Spleen (tissue), 11 donors: ENCODE measurements around the gene POLR1C. TPM values are rescaled to one million over a fixed set of nuclear protein-coding genes. Genes with fewer than 3 reads are reported as not detected.
"Not testable (repeated sequence)": the region's sequence is repeated elsewhere in the genome, so short reads cannot be mapped to it uniquely, and the experiment has no call there.

Source experiments
- DNase-seq: peaks from one replicate; pipeline ENCODE4 v3.0.0-alpha.2; 2020
- H3K27ac ChIP-seq, 8 donors: fragments of 200-600 bp; sonication (generic) in 7 of 8; 1 replicate in 4 of 8; 2 replicates in 4 of 8; pipeline versions ENCODE4 v1.5.0 to v1.8.0; 2016 to 2021; ENCODE audit warnings: inconsistent platforms in 4 of 8, mild to moderate bottlenecking in 4 of 8, moderate library complexity in 1 of 8
- H3K27me3 ChIP-seq, 7 donors: fragments of 200-600 bp; sonication (generic) in 6 of 7; replicated peaks in 1 of 7; 1 replicate in 4 of 7; 2 replicates in 3 of 7; pipeline versions ENCODE4 v1.5.0 to v1.8.0; 2016 to 2021; ENCODE audit warnings: inconsistent platforms in 3 of 7, mild to moderate bottlenecking in 1 of 7
- H3K36me3 ChIP-seq, 6 donors: fragments of 200-600 bp; sonication (generic) in 5 of 6; 1 replicate in 4 of 6; 2 replicates in 2 of 6; pipeline versions ENCODE4 v1.5.0 to v1.8.0; 2016 to 2021; ENCODE audit warnings: inconsistent platforms in 2 of 6
- H3K4me1 ChIP-seq, 6 donors: fragments of 200-600 bp; sonication (generic) in 5 of 6; 1 replicate in 3 of 6; 2 replicates in 3 of 6; pipeline versions ENCODE4 v1.5.0 to v1.8.0; 2016 to 2021; ENCODE audit warnings: inconsistent platforms in 3 of 6
- H3K4me3 ChIP-seq, 8 donors: fragments of 200-600 bp; sonication (generic) in 7 of 8; 1 replicate in 4 of 8; 2 replicates in 4 of 8; pipeline versions ENCODE4 v1.5.0 to v1.8.0; 2016 to 2021; ENCODE audit warnings: inconsistent platforms in 4 of 8, mild to moderate bottlenecking in 4 of 8, moderate library complexity in 2 of 8
- H3K9me3 ChIP-seq, 8 donors: fragments of 200-600 bp; sonication (generic) in 7 of 8; 1 replicate in 4 of 8; 2 replicates in 4 of 8; pipeline versions ENCODE4 v1.5.0 to v1.8.0; 2016 to 2021; ENCODE audit warnings: inconsistent platforms in 4 of 8
- POLR2A ChIP-seq, 3 donors: fragments of 450-650 bp; IDR thresholded peaks; one replicate each; pipeline ENCODE4 v1.5.1; 2017; ENCODE audit warnings: antibody characterized with exemption in 3 of 3, mild to moderate bottlenecking in 1 of 3
- POLR2AphosphoS5 ChIP-seq, 3 donors: sonication (generic); formaldehyde crosslinking; IDR thresholded peaks; one replicate each; pipeline ENCODE4 v1.5.1; 2017; ENCODE audit warnings: antibody characterized with exemption in 3 of 3
- WGBS, 5 donors: extraction: QIAGEN DNeasy Blood & Tissue Kit in 3 of 5; methylation state at CpG; one replicate each; pipeline versions ENCODE4 v1.1.5 to v1.1.7; 2013 to 2018; 5-methylcytosine and 5-hydroxymethylcytosine counted together
- intact Hi-C: fragments of 100-400 bp; cut with DNase I; formaldehyde crosslinking; loops from one replicate; pipeline ENCODE4 v1.15.0; 2023; ENCODE audit warnings: low total_unique reads
- polyA plus RNA-seq, 3 donors: library from polyadenylated mRNA; stranded (reverse); fragments of 200-250 nt; gene quantifications; one replicate each; pipeline ENCODE4 v1.2.1, GENCODE V29; 2013
- total RNA-seq, 7 donors: library from RNA; depleted of rRNA in 3 of 7; stranded (reverse); fragments of >200 nt in 3 of 7; fragmentation: NEBNext Ultra II Directional in 4 of 7; extraction: Animal tissue kit (Norgen Biotek cat#: 25700) in 4 of 7; gene quantifications; one replicate each; pipeline versions ENCODE4 v1.1.0 to v1.2.1, GENCODE V29; 2016 to 2021
- TF ChIP-seq, protein P1 (sequence below), 11 experiments: fragments of 200-600 bp in 7 of 11; fragments of 450-650 bp in 4 of 11; sonication (generic) in 4 of 11; IDR thresholded peaks in 8 of 11; conservative IDR thresholded peaks in 3 of 11; 1 replicate in 7 of 11; 2 replicates in 4 of 11; pipeline versions ENCODE4 v1.4.0 to v1.8.0; 2016 to 2021; ENCODE audit warnings: antibody characterized with exemption in 11 of 11, inconsistent platforms in 4 of 11, mild to moderate bottlenecking in 1 of 11
- donor health status: healthy with polysubstance abuse.
- donor health status: DM: no; HTN: no; CAD: no; lungs with moderate emphysema.
- donor health status: DM: no; HTN: no; CAD: no.
- donor health status: Bipolar disorder and iron deficiency.
- donor health status: healthy.
- donor health status: DM: no; HTN: no; CAD: no.
- donor health status: DM: yes; HTN: yes; CAD: no.

The POLR1C gene
- total and polyA plus RNA-seq, 10 donors, result 24.1 to 32.6 (median 28.2) TPM

GRCh38 chr6:43544461-43544860 lies 27.6 kb downstream of the POLR1C start:
- Histone ChIP-seq H3K4me3 (no peak overlapping the region), H3K36me3 (peaks cover 2 to 100% (median 85%) of the 10 kb centered on the region in 6 donors), H3K9me3 (no peaks in the 10 kb centered on the region), H3K27me3 (no peaks in the 10 kb centered on the region), H3K27ac (no peak overlapping the region), H3K4me1 (no peaks in the 10 kb centered on the region)
- TF ChIP-seq POLR2AphosphoS5 (IDR thresholded peaks at IDR 0.05), result no peak
- TF ChIP-seq POLR2A (IDR thresholded peaks at IDR 0.05), result no peak
- TF ChIP-seq, protein P1, sequence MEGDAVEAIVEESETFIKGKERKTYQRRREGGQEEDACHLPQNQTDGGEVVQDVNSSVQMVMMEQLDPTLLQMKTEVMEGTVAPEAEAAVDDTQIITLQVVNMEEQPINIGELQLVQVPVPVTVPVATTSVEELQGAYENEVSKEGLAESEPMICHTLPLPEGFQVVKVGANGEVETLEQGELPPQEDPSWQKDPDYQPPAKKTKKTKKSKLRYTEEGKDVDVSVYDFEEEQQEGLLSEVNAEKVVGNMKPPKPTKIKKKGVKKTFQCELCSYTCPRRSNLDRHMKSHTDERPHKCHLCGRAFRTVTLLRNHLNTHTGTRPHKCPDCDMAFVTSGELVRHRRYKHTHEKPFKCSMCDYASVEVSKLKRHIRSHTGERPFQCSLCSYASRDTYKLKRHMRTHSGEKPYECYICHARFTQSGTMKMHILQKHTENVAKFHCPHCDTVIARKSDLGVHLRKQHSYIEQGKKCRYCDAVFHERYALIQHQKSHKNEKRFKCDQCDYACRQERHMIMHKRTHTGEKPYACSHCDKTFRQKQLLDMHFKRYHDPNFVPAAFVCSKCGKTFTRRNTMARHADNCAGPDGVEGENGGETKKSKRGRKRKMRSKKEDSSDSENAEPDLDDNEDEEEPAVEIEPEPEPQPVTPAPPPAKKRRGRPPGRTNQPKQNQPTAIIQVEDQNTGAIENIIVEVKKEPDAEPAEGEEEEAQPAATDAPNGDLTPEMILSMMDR (IDR thresholded peaks at IDR 0.05 in 8 of 11, conservative IDR thresholded peaks at IDR 0.05 in 3 of 11), result no peak
- no peak for DNase-seq
- 71 to 77% (median 75%) methylated on average over 4 of the region's 4 CpGs for WGBS, 5 donors
- intact Hi-C loops, result no loop called here

GRCh38 chr6:43547222-43547621 lies 30.3 kb downstream of the POLR1C start:
- Histone ChIP-seq H3K9me3 (no peaks in the 10 kb centered on the region), H3K27me3 (no peaks in the 10 kb centered on the region), H3K4me3 (no peak overlapping the region), H3K36me3 (peaks cover 0 to 100% (median 84%) of the 10 kb centered on the region in 6 donors), H3K4me1 (no peaks in the 10 kb centered on the region), H3K27ac (no peak overlapping the region)
- TF ChIP-seq, protein P1 (IDR thresholded peaks at IDR 0.05 in 8 of 11, conservative IDR thresholded peaks at IDR 0.05 in 3 of 11), result no peak
- no peak for TF ChIP-seq POLR2A (IDR thresholded peaks at IDR 0.05)
- TF ChIP-seq POLR2AphosphoS5 (IDR thresholded peaks at IDR 0.05), result no peak
- no peak for DNase-seq
- intact Hi-C loops, result no loop called here
- WGBS, 5 donors, result 74 to 90% (median 85%) methylated on average over 3 of the region's 3 CpGs

DNA sequence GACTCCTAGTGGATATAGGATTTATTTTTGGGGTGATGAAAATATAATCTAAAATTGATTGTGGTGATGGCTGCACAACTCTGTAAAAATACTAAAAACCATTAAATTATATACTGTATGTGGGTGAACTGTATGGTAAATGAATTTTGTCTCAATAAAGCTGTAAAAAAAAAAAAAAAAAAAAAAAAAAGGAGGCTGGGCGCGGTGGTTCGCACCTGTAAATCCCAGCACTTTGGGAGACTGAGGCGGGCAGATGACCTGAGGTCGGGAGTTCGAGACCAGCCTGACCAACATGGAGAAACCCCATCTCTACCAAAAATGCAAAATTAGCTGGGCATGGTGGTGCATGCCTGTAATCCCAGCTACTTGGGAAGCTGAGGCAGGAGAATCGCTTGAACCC lies 40.7 kb downstream of the POLR1C start:
- DNase-seq, intact Hi-C loops, H3K4me1 ChIP-seq, H3K27me3 ChIP-seq, H3K4me3 ChIP-seq, H3K9me3 ChIP-seq, H3K27ac ChIP-seq: not testable (repeated sequence)
- 90 to 98% (median 96%) methylated on average over 5 to 7 of the region's 7 CpGs for WGBS, 5 donors
- peaks cover 0 to 100% (median 95%) of the 10 kb centered on the region in 6 donors for H3K36me3 ChIP-seq

GRCh38 chr6:43559328-43559727 lies 42.4 kb downstream of the POLR1C start:
- intact Hi-C loops, result no loop called here

More at GRCh38 chr6:43559328-43559727, 42.4 kb downstream of the POLR1C start:
- peaks cover 0 to 100% (median 95%) of the 10 kb centered on the region in 6 donors for H3K36me3 ChIP-seq
- no peaks in the 10 kb centered on the region for H3K4me1 ChIP-seq
- H3K27ac ChIP-seq, result no peak overlapping the region
- H3K27me3 ChIP-seq, result no peaks in the 10 kb centered on the region
- H3K9me3 ChIP-seq, result no peaks in the 10 kb centered on the region
- TF ChIP-seq, protein P1 (IDR thresholded peaks at IDR 0.05 in 8 of 11, conservative IDR thresholded peaks at IDR 0.05 in 3 of 11), result no peak
- TF ChIP-seq POLR2AphosphoS5 (IDR thresholded peaks at IDR 0.05) (no peak), POLR2A (IDR thresholded peaks at IDR 0.05) (no peak)
- DNase-seq, result no peak
- H3K4me3 ChIP-seq, result no peak overlapping the region
